K562 (cell line): ENCODE data around the gene SLC7A8. TPM values are rescaled to one million over a fixed set of nuclear protein-coding genes. Genes with fewer than 3 reads are reported as not detected.

Experiments used
- ASH1L ChIP-seq: fragments of 450-650 bp; IDR thresholded peaks from 2 replicates; pipeline ENCODE4 v1.6.1; 2018; ENCODE audit warnings: borderline replicate concordance, mild to moderate bottlenecking, low read depth; ENCODE audit not compliant: partially characterized antibody
- C11orf30 ChIP-seq: fragments of 450-650 bp; IDR thresholded peaks from 2 replicates; pipeline ENCODE4 v1.6.1; 2016; ENCODE audit warnings: low read depth, mild to moderate bottlenecking
- ETV6 ChIP-seq, 3 experiments: fragments of 150-350 bp in 1 of 3; sonication (generic) in 1 of 3; formaldehyde crosslinking in 1 of 3; IDR thresholded peaks; 2 replicates each; pipeline versions ENCODE4 v1.6.1 to v1.8.0; 2014 to 2022; ENCODE audit warnings: borderline replicate concordance in 2 of 3, low read depth in 2 of 3, antibody characterized with exemption in 1 of 3, low read length in 1 of 3, mild to moderate bottlenecking in 1 of 3, missing genetic modification reagents in 1 of 3
- GATA2 ChIP-seq: sonication (generic); formaldehyde crosslinking; IDR thresholded peaks from 2 replicates; pipeline ENCODE4 v1.4.0; 2020; ENCODE audit warnings: mild to moderate bottlenecking, missing genetic modification reagents
- HDAC6 ChIP-seq: IDR thresholded peaks from 2 replicates; pipeline ENCODE4 v1.6.1; 2012; ENCODE audit warnings: low read depth, mild to moderate bottlenecking, control low read depth, inconsistent platforms, low read length, moderate library complexity
- HNRNPL ChIP-seq: fragments of 200-400 bp; formaldehyde crosslinking; IDR thresholded peaks from 2 replicates; pipeline ENCODE4 v1.6.1; 2017; ENCODE audit warnings: low read depth, mild to moderate bottlenecking, low read length
- HOXB6 ChIP-seq: fragments of 250-450 bp; sonication (Bioruptor Pico); IDR thresholded peaks from 2 replicates; pipeline ENCODE4 v1.5.1; 2022; ENCODE audit warnings: mild to moderate bottlenecking, borderline replicate concordance
- ILF3 ChIP-seq: fragments of 450-650 bp; IDR thresholded peaks from 2 replicates; pipeline ENCODE4 v1.6.1; 2018; ENCODE audit warnings: antibody characterized with exemption, mild to moderate bottlenecking, moderate library complexity, borderline replicate concordance
- KLF10 ChIP-seq: fragments of 250-450 bp; sonication (Bioruptor Pico); IDR thresholded peaks from 2 replicates; pipeline ENCODE4 v1.6.1; 2021; ENCODE audit warnings: matching md5 sums
- MAFF ChIP-seq: IDR thresholded peaks from 2 replicates; pipeline ENCODE4 v1.6.1; 2012; ENCODE audit warnings: low read length, improper control_type of control experiment
- MED1 ChIP-seq: sonication (generic); formaldehyde crosslinking; IDR thresholded peaks from 2 replicates; pipeline ENCODE4 v1.8.1; 2023; ENCODE audit warnings: missing genetic modification reagents, borderline replicate concordance
- NFE2 ChIP-seq: IDR thresholded peaks from 2 replicates; pipeline ENCODE4 v1.6.1; 2014; ENCODE audit warnings: antibody characterized with exemption, low read depth
- NR2C2 ChIP-seq, 2 experiments: fragments of 200-800 bp in 1 of 2; sonication (Bioruptor generic) in 1 of 2; sonication (generic) in 1 of 2; formaldehyde crosslinking in 1 of 2; IDR thresholded peaks; 2 replicates each; pipeline versions ENCODE4 v1.6.1 to v1.8.0; 2016 to 2022; ENCODE audit warnings: mild to moderate bottlenecking in 1 of 2, missing compliant biosample characterization in 1 of 2, missing genetic modification characterization in 1 of 2, missing genetic modification reagents in 1 of 2
- SMC3 ChIP-seq: conservative IDR thresholded peaks from 2 replicates; pipeline ENCODE4 v1.6.1; 2011; ENCODE audit warnings: low read depth, low read length, improper control_type of control experiment; ENCODE audit not compliant: insufficient read depth
- VEZF1 ChIP-seq: fragments of 200-800 bp; sonication (Bioruptor generic); IDR thresholded peaks from 2 replicates; pipeline ENCODE4 v1.6.1; 2017; ENCODE audit warnings: missing genetic modification characterization, missing compliant biosample characterization
- ZBTB1 ChIP-seq: sonication (generic); formaldehyde crosslinking; IDR thresholded peaks from 2 replicates; pipeline ENCODE4 v1.8.1; 2023; ENCODE audit warnings: missing genetic modification reagents, low read depth, mild to moderate bottlenecking, borderline replicate concordance
- ZBTB9 ChIP-seq: fragments of 450-650 bp; formaldehyde crosslinking; IDR thresholded peaks from 2 replicates; pipeline ENCODE4 v1.4.0; 2020; ENCODE audit warnings: mild to moderate bottlenecking, moderate library complexity
- ZC3H4 ChIP-seq: sonication (generic); formaldehyde crosslinking; IDR thresholded peaks from 2 replicates; pipeline ENCODE4 v1.9.0; 2021; ENCODE audit warnings: missing genetic modification reagents, borderline replicate concordance
- ZNF174 ChIP-seq: fragments of 250-450 bp; sonication (Bioruptor Pico); IDR thresholded peaks from 2 replicates; pipeline ENCODE4 v1.4.0; 2020; ENCODE audit warnings: mild to moderate bottlenecking
- ZNF740 ChIP-seq, 3 experiments: fragments of 200-800 bp in 1 of 3; sonication (Bioruptor generic) in 1 of 3; sonication (generic) in 1 of 3; formaldehyde crosslinking in 1 of 3; IDR thresholded peaks; 2 replicates each; pipeline versions ENCODE4 v1.6.1 to v1.8.0; 2016 to 2022; ENCODE audit warnings: mild to moderate bottlenecking in 2 of 3, missing compliant biosample characterization in 2 of 3, missing genetic modification characterization in 2 of 3, missing genetic modification reagents in 1 of 3
- ZNF79 ChIP-seq: fragments of 250-450 bp; sonication (Bioruptor Pico); IDR thresholded peaks from 2 replicates; pipeline ENCODE4 v1.4.0; 2020; ENCODE audit warnings: low read depth, mild to moderate bottlenecking, moderate library complexity
- polyA plus RNA-seq, 8 experiments: library from polyadenylated mRNA; depleted of rRNA in 4 of 8; stranded (reverse) in 5 of 8; unstranded in 3 of 8; fragments of >200 nt; fragmentation: Nextera tagmentation in 2 of 8; fragmentation: Illumina TruSeq in 1 of 8; extraction: Ambion mirVana in 2 of 8; extraction: Trizol in 1 of 8; gene quantifications; 2 replicates each; pipeline versions ENCODE4 v1.2.1 to v1.2.3, GENCODE V29; 2011 to 2014; ENCODE audit warnings: inconsistent platforms in 1 of 8, missing spikeins in 1 of 8
- total RNA-seq, 7 experiments: library from RNA; depleted of rRNA in 6 of 7; stranded (reverse); fragments of >200 nt in 6 of 7; fragmentation: Illumina TruSeq in 2 of 7; extraction: Trizol in 2 of 7; gene quantifications; 2 replicates each; pipeline versions ENCODE4 v1.2.1 to v1.2.3, GENCODE V29; 2011 to 2021; ENCODE audit warnings: low replicate concordance in 1 of 7

Gene SLC7A8
- total and polyA plus RNA-seq, 9 of the 15 experiments (the other 6 are each of a cell fraction or from before 2014, with no cell fraction given) = 2.0 to 33.0 (median 6.0) TPM

- TF ChIP-seq SMC3 (0 out of 2 replicates have a peak, but pooled peaks have one; percentile 14), ZNF79 (CRISPR knock-in tag) (no peak), HDAC6 (no peak), ZBTB1 (no peak), ZC3H4 (CRISPR knock-in tag) (no peak), HOXB6 (CRISPR knock-in tag) (no peak), ETV6 (IDR thresholded peaks at IDR 0.05; ENCODE audit: borderline replicate concordance in 1 of 2, low read depth in 2 of 2, low read length in 1 of 2) (peak in 1 of 2 experiments; percentile 55; a peak in 1 of 4 replicates), ETV6 (CRISPR knock-in tag; IDR thresholded peaks at IDR 0.05; ENCODE audit: borderline replicate concordance) (no peak), ZBTB9 (CRISPR knock-in tag) (peak; percentile 71; the same call in 1 of the 2 replicates), KLF10 (CRISPR knock-in tag) (no peak), ASH1L (no peak), VEZF1 (CRISPR knock-in tag) (peak; percentile 94), C11orf30 (peak; percentile 68), ZNF174 (CRISPR knock-in tag) (no peak), HNRNPL (no peak), NR2C2 (CRISPR knock-in tag; IDR thresholded peaks at IDR 0.05) (no peak), NR2C2 (tag; IDR thresholded peaks at IDR 0.05) (peak; percentile 39; the same call in 1 of the 2 replicates), ZNF740 (CRISPR knock-in tag; IDR thresholded peaks at IDR 0.05) (peak; percentile 97), ZNF740 (tag; IDR thresholded peaks at IDR 0.05) (peak in 1 of 2 experiments; percentile 70; a peak in 2 of 4 replicates), NFE2 (peak; percentile 85), GATA2 (CRISPR knock-in tag) (peak; percentile 99), ILF3 (no peak), MED1 (no peak), MAFF (peak; percentile 8; the same call in 1 of the 2 replicates)
Observed at GRCh38 chr14:23112359-23113178, 70.9 kb downstream of the SLC7A8 start (continued).
